Thymus (tissue), 11 donors: ENCODE results near the gene MAMSTR. TPM values are rescaled to one million over a fixed set of nuclear protein-coding genes. Genes with fewer than 3 reads are reported as not detected.
"Not testable (repeated sequence)": the region's sequence is repeated elsewhere in the genome, so short reads cannot be mapped to it uniquely, and the experiment has no call there.

Experiments used
- DNase-seq, 9 donors: peaks; one replicate each; pipeline ENCODE4 v3.0.0-alpha.2; 2013; ENCODE audit warnings: low spot score in 9 of 9, low read depth in 6 of 9, missing footprints in 1 of 9
- H3K27ac ChIP-seq, 2 donors: one replicate each; pipeline ENCODE4 v1.5.1; 2013; ENCODE audit warnings: control low read depth in 1 of 2, low read depth in 1 of 2, low read length in 1 of 2, mild to moderate bottlenecking in 1 of 2, moderate library complexity in 1 of 2
- H3K27me3 ChIP-seq, 2 donors: one replicate each; pipeline ENCODE4 v1.5.1; 2013; ENCODE audit warnings: low read length in 1 of 2; ENCODE audit not compliant: control insufficient read depth in 2 of 2, insufficient read depth in 1 of 2
- H3K36me3 ChIP-seq, 2 donors: one replicate each; pipeline ENCODE4 v1.5.1; 2013; ENCODE audit warnings: low read length in 1 of 2, mild to moderate bottlenecking in 1 of 2, moderate library complexity in 1 of 2; ENCODE audit not compliant: control insufficient read depth in 2 of 2, insufficient read depth in 2 of 2
- H3K4me1 ChIP-seq, 2 donors: one replicate each; pipeline ENCODE4 v1.5.1; 2013; ENCODE audit warnings: low read length in 2 of 2; ENCODE audit not compliant: control insufficient read depth in 2 of 2, insufficient read depth in 2 of 2
- H3K4me3 ChIP-seq, 2 donors: one replicate each; pipeline ENCODE4 v1.5.1; 2013; ENCODE audit warnings: low read length in 2 of 2, control low read depth in 1 of 2, mild to moderate bottlenecking in 1 of 2
- H3K9me3 ChIP-seq, 2 donors: one replicate each; pipeline ENCODE4 v1.5.1; 2013; ENCODE audit warnings: low read length in 1 of 2, mild to moderate bottlenecking in 1 of 2; ENCODE audit not compliant: control insufficient read depth in 2 of 2, insufficient read depth in 1 of 2
- WGBS: extraction: QIAGEN DNeasy Blood & Tissue Kit; methylation state at CpG from one replicate; pipeline ENCODE4 v1.1.7; 2013; 5-methylcytosine and 5-hydroxymethylcytosine counted together
- polyA plus RNA-seq: library from polyadenylated mRNA; stranded (reverse); fragments of 200-250 nt; gene quantifications from one replicate; pipeline ENCODE4 v1.2.3, GENCODE V29; 2013
- total RNA-seq: library from RNA; stranded (reverse); fragments of 120-200 nt; gene quantifications from one replicate; pipeline ENCODE4 v1.2.4, GENCODE V29; 2013
- donor health status: healthy.

Gene MAMSTR
- total and polyA plus RNA-seq, 2 donors, result 0.38 to 1.2 TPM

GRCh38 chr19:48698046-48698445 lies 21.5 kb downstream of the MAMSTR start:
- H3K4me3 ChIP-seq, result no peak overlapping the region
- H3K9me3 ChIP-seq, result peaks cover 0 to 9% of the 10 kb centered on the region in 2 donors
- H3K4me1 ChIP-seq, result peaks cover 6 to 10% of the 10 kb centered on the region in 2 donors
- peaks cover 0 to 30% of the 10 kb centered on the region in 2 donors for H3K27me3 ChIP-seq
- whole genome bisulfite sequencing, result 42% methylated on average over 4 of the region's 4 CpGs
- peaks cover 0 to 3% of the 10 kb centered on the region in 2 donors for H3K36me3 ChIP-seq
- DNase-seq, result no peak
- no peak overlapping the region for H3K27ac ChIP-seq

- peaks cover 6 to 10% of the 10 kb centered on the region in 2 donors for H3K4me1 ChIP-seq
- peaks cover 0 to 30% of the 10 kb centered on the region in 2 donors for H3K27me3 ChIP-seq
- peaks cover 0 to 2% of the 10 kb centered on the region in 2 donors for H3K36me3 ChIP-seq
- peak overlapping the region in 1 of 2 donors; percentile 32 for H3K4me3 ChIP-seq
- H3K27ac ChIP-seq, result no peak overlapping the region
- peaks cover 0 to 9% of the 10 kb centered on the region in 2 donors for H3K9me3 ChIP-seq
- whole genome bisulfite sequencing, result 5% methylated on average over 34 of the region's 34 CpGs
- no peak for DNase-seq
These were observed 23.0 kb downstream of the MAMSTR start for GRCh38 chr19:48696353-48697010.

- H3K27ac ChIP-seq, result no peak within 1 kb of the TSS
- peaks cover 0 to 9% of the 10 kb centered on the region in 2 donors for H3K9me3 ChIP-seq
- H3K4me3 ChIP-seq, result peak within 1 kb of the TSS in 1 of 2 donors; percentile 32
- WGBS, result 42% methylated on average over 16 of the region's 16 CpGs
- H3K27me3 ChIP-seq, result peaks cover 0 to 30% of the 10 kb centered on the region in 2 donors
- H3K4me1 ChIP-seq, result peaks cover 6 to 10% of the 10 kb centered on the region in 2 donors
- no peaks in the 10 kb centered on the region for H3K36me3 ChIP-seq
- DNase-seq, result no peak
These were observed 23.7 kb downstream of the MAMSTR start, which contains the start of gene FUT2 for GRCh38 chr19:48695743-48696352. Gene FUT2, plus strand, starts transcription at chr19:48695971. Its CDS starts 6,986 bp downstream, at chr19:48702957.

- 87% methylated on average over 9 of the region's 9 CpGs for WGBS
- H3K27ac ChIP-seq, H3K4me3 ChIP-seq, DNase-seq, H3K36me3 ChIP-seq, H3K9me3 ChIP-seq: not testable (repeated sequence)
- Histone ChIP-seq H3K27me3 (peaks cover 0 to 30% of the 10 kb centered on the region in 2 donors), H3K4me1 (peaks cover 6 to 10% of the 10 kb centered on the region in 2 donors)
These were observed 25.9 kb downstream of the MAMSTR start for GRCh38 chr19:48693629-48694028.

- WGBS, result 92% methylated on average over 7 of the region's 7 CpGs
- no peak for DNase-seq
- Histone ChIP-seq H3K4me3 (no peak overlapping the region), H3K36me3 (no peaks in the 10 kb centered on the region), H3K27ac (no peak overlapping the region), H3K27me3 (no peaks in the 10 kb centered on the region), H3K9me3 (peaks cover 0 to 3% of the 10 kb centered on the region in 2 donors), H3K4me1 (no peaks in the 10 kb centered on the region)
These were observed 30.1 kb downstream of the MAMSTR start for GRCh38 chr19:48689449-48689848.

GRCh38 chr19:48687776-48688175 lies 31.7 kb downstream of the MAMSTR start:
- peaks cover 0 to 3% of the 10 kb centered on the region in 2 donors for H3K4me1 ChIP-seq
- H3K9me3 ChIP-seq, result no peaks in the 10 kb centered on the region
- no peak overlapping the region for H3K4me3 ChIP-seq
- no peak overlapping the region for H3K27ac ChIP-seq
- no peak for DNase-seq
- no peaks in the 10 kb centered on the region for H3K36me3 ChIP-seq
- WGBS, result 83% methylated on average over 3 of the region's 3 CpGs
- H3K27me3 ChIP-seq, result no peaks in the 10 kb centered on the region

GRCh38 chr19:48686637-48687036 lies 32.9 kb downstream of the MAMSTR start:
- H3K36me3 ChIP-seq, H3K4me3 ChIP-seq, H3K4me1 ChIP-seq, H3K9me3 ChIP-seq, H3K27ac ChIP-seq, H3K27me3 ChIP-seq, DNase-seq: not testable (repeated sequence)
- WGBS, result 98% methylated on average over 7 of the region's 7 CpGs

GRCh38 chr19:48686088-48686487 lies 33.4 kb downstream of the MAMSTR start:
- DNase-seq, result no peak
- no peak overlapping the region for H3K27ac ChIP-seq
- no peak overlapping the region for H3K4me3 ChIP-seq
- H3K27me3 ChIP-seq, result no peaks in the 10 kb centered on the region
- H3K36me3 ChIP-seq, result no peaks in the 10 kb centered on the region
- 78% methylated on average over 3 of the region's 3 CpGs for WGBS
- H3K9me3 ChIP-seq, result no peaks in the 10 kb centered on the region
- peaks cover 5 to 11% of the 10 kb centered on the region in 2 donors for H3K4me1 ChIP-seq

GRCh38 chr19:48685583-48685982 lies 33.9 kb downstream of the MAMSTR start:
- no peak overlapping the region for H3K4me3 ChIP-seq
- 94% methylated on average over 9 of the region's 9 CpGs for WGBS
- peaks cover 10 to 16% of the 10 kb centered on the region in 2 donors for H3K4me1 ChIP-seq
- H3K36me3 ChIP-seq, result no peaks in the 10 kb centered on the region
- H3K27ac ChIP-seq, result no peak overlapping the region
- no peak for DNase-seq
- H3K27me3 ChIP-seq, result no peaks in the 10 kb centered on the region
- no peaks in the 10 kb centered on the region for H3K9me3 ChIP-seq
